K562 (cell line): ENCODE results near the gene TIA1. TPM values are rescaled to one million over a fixed set of nuclear protein-coding genes. Genes with fewer than 3 reads are reported as not detected.
A peak's percentile ranks its signal among the peaks of the same experiment; 100 is the strongest.

Experiments used
- DNMT1 ChIP-seq: fragments of 450-650 bp; IDR thresholded peaks from 2 replicates; pipeline ENCODE4 v1.6.1; 2016; ENCODE audit warnings: antibody characterized with exemption, mild to moderate bottlenecking
- E2F4 ChIP-seq: sonication (generic); formaldehyde crosslinking; IDR thresholded peaks from 2 replicates; pipeline ENCODE4 v1.8.0; 2022; ENCODE audit warnings: mild to moderate bottlenecking, low read depth, missing genetic modification reagents
- FUS ChIP-seq: fragments of 200-400 bp; formaldehyde crosslinking; optimal IDR thresholded peaks from 2 replicates; pipeline ENCODE3; 2017; ENCODE audit warnings: low read depth, low read length
- HMGN3 ChIP-seq: IDR thresholded peaks from 2 replicates; pipeline ENCODE4 v1.6.1; 2011; ENCODE audit warnings: borderline replicate concordance, low read depth, mild to moderate bottlenecking, mixed read lengths, low read length; ENCODE audit not compliant: insufficient read length; ENCODE audit errors: extremely low read depth
- KLF1 ChIP-seq: fragments of 450-650 bp; IDR thresholded peaks from 2 replicates; pipeline ENCODE4 v1.6.1; 2016; ENCODE audit warnings: missing genetic modification characterization, missing compliant biosample characterization
- KLF10 ChIP-seq: fragments of 250-450 bp; sonication (Bioruptor Pico); IDR thresholded peaks from 2 replicates; pipeline ENCODE4 v1.6.1; 2021; ENCODE audit warnings: matching md5 sums
- NEUROD1 ChIP-seq: fragments of 150-350 bp; IDR thresholded peaks from 2 replicates; pipeline ENCODE4 v1.6.1; 2014; ENCODE audit warnings: borderline replicate concordance, low read length, low read depth; ENCODE audit not compliant: partially characterized antibody
- NFE2 ChIP-seq: IDR thresholded peaks from 2 replicates; pipeline ENCODE4 v1.6.1; 2014; ENCODE audit warnings: antibody characterized with exemption, low read depth
- NR1H2 ChIP-seq: sonication (generic); formaldehyde crosslinking; IDR thresholded peaks from 2 replicates; pipeline ENCODE4 v1.4.0; 2020; ENCODE audit warnings: mild to moderate bottlenecking, missing genetic modification reagents
- NRF1 ChIP-seq, 2 experiments: fragments of 450-650 bp; IDR thresholded peaks in 1 of 2; conservative IDR thresholded peaks in 1 of 2; 2 replicates each; pipeline ENCODE4 v1.6.1; 2014; ENCODE audit warnings: mild to moderate bottlenecking in 2 of 2
- POU5F1 ChIP-seq: fragments of 150-350 bp; IDR thresholded peaks from 2 replicates; pipeline ENCODE4 v1.6.1; 2014; ENCODE audit warnings: borderline replicate concordance, low read length, low read depth, mild to moderate bottlenecking; ENCODE audit not compliant: partially characterized antibody
- PTTG1 ChIP-seq: fragments of 450-650 bp; IDR thresholded peaks from 2 replicates; pipeline ENCODE4 v1.6.1; 2016; ENCODE audit warnings: low read depth, mild to moderate bottlenecking, missing genetic modification characterization, missing compliant biosample characterization
- RBM15 ChIP-seq: fragments of 200-400 bp; formaldehyde crosslinking; IDR thresholded peaks from 2 replicates; pipeline ENCODE4 v1.6.1; 2018; ENCODE audit warnings: mild to moderate bottlenecking, low read length, moderate library complexity; ENCODE audit not compliant: insufficient read depth
- SLC30A9 ChIP-seq: fragments of 250-450 bp; sonication (Bioruptor Pico); IDR thresholded peaks from 2 replicates; pipeline ENCODE4 v1.8.0; 2022; ENCODE audit warnings: mild to moderate bottlenecking, moderate library complexity
- SMAD2 ChIP-seq: fragments of 150-350 bp; IDR thresholded peaks from 2 replicates; pipeline ENCODE4 v1.6.1; 2014; ENCODE audit warnings: low read depth, mild to moderate bottlenecking, low read length
- TAF1 ChIP-seq: IDR thresholded peaks from 2 replicates; pipeline ENCODE4 v1.6.1; 2011; ENCODE audit warnings: mild to moderate bottlenecking, low read length, moderate library complexity; ENCODE audit not compliant: insufficient read depth, control insufficient read depth, severe bottlenecking; ENCODE audit errors: extremely low read depth
- ZFX ChIP-seq: sonication (generic); formaldehyde crosslinking; IDR thresholded peaks from 2 replicates; pipeline ENCODE4 v1.8.0; 2022; ENCODE audit warnings: mild to moderate bottlenecking, missing genetic modification reagents, moderate library complexity
- ZNF133 ChIP-seq: fragments of 250-450 bp; sonication (Bioruptor Pico); IDR thresholded peaks from 2 replicates; pipeline ENCODE4 v1.4.0; 2020; ENCODE audit warnings: mild to moderate bottlenecking
- ZNF175 ChIP-seq: fragments of 200-800 bp; sonication (Bioruptor generic); IDR thresholded peaks from 2 replicates; pipeline ENCODE4 v1.6.1; 2016; ENCODE audit warnings: low read depth, mild to moderate bottlenecking, missing genetic modification characterization, missing compliant biosample characterization
- ZNF224 ChIP-seq: sonication (generic); formaldehyde crosslinking; IDR thresholded peaks from 2 replicates; pipeline ENCODE4 v1.8.0; 2022; ENCODE audit warnings: mild to moderate bottlenecking, missing genetic modification reagents
- ZNF551 ChIP-seq: fragments of 250-450 bp; sonication (Bioruptor Pico); IDR thresholded peaks from 2 replicates; pipeline ENCODE4 v1.5.0; 2021; ENCODE audit warnings: mild to moderate bottlenecking, moderate library complexity
- ZNF644 ChIP-seq: fragments of 200-800 bp; sonication (Bioruptor generic); IDR thresholded peaks from 2 replicates; pipeline ENCODE4 v1.6.1; 2016; ENCODE audit warnings: low read depth, missing genetic modification characterization, missing compliant biosample characterization
- ZNF780A ChIP-seq: fragments of 250-450 bp; sonication (Bioruptor Pico); IDR thresholded peaks from 2 replicates; pipeline ENCODE4 v1.5.0; 2021; ENCODE audit warnings: mild to moderate bottlenecking
- polyA plus RNA-seq, 8 experiments: library from polyadenylated mRNA; depleted of rRNA in 4 of 8; stranded (reverse) in 5 of 8; unstranded in 3 of 8; fragments of >200 nt; fragmentation: Nextera tagmentation in 2 of 8; fragmentation: Illumina TruSeq in 1 of 8; extraction: Ambion mirVana in 2 of 8; extraction: Trizol in 1 of 8; gene quantifications; 2 replicates each; pipeline versions ENCODE4 v1.2.1 to v1.2.3, GENCODE V29; 2011 to 2014; ENCODE audit warnings: inconsistent platforms in 1 of 8, missing spikeins in 1 of 8
- total RNA-seq, 7 experiments: library from RNA; depleted of rRNA in 6 of 7; stranded (reverse); fragments of >200 nt in 6 of 7; fragmentation: Illumina TruSeq in 2 of 7; extraction: Trizol in 2 of 7; gene quantifications; 2 replicates each; pipeline versions ENCODE4 v1.2.1 to v1.2.3, GENCODE V29; 2011 to 2021; ENCODE audit warnings: low replicate concordance in 1 of 7
- TF ChIP-seq, protein P1 (sequence below): fragments of 200-400 bp; formaldehyde crosslinking; IDR thresholded peaks from 2 replicates; pipeline ENCODE4 v1.6.1; 2017; ENCODE audit warnings: mild to moderate bottlenecking, low read depth, low read length, moderate library complexity
- TF ChIP-seq, protein P2 (sequence below): sonication (generic); formaldehyde crosslinking; IDR thresholded peaks from 2 replicates; pipeline ENCODE4 v1.8.0; 2022; ENCODE audit warnings: missing genetic modification reagents, mild to moderate bottlenecking, borderline replicate concordance

TIA1 gene
- total and polyA plus RNA-seq, 9 of the 15 experiments (the other 6 are each of a cell fraction or from before 2014, with no cell fraction given) = 25.3 to 129 (median 79.6) TPM

DNA sequence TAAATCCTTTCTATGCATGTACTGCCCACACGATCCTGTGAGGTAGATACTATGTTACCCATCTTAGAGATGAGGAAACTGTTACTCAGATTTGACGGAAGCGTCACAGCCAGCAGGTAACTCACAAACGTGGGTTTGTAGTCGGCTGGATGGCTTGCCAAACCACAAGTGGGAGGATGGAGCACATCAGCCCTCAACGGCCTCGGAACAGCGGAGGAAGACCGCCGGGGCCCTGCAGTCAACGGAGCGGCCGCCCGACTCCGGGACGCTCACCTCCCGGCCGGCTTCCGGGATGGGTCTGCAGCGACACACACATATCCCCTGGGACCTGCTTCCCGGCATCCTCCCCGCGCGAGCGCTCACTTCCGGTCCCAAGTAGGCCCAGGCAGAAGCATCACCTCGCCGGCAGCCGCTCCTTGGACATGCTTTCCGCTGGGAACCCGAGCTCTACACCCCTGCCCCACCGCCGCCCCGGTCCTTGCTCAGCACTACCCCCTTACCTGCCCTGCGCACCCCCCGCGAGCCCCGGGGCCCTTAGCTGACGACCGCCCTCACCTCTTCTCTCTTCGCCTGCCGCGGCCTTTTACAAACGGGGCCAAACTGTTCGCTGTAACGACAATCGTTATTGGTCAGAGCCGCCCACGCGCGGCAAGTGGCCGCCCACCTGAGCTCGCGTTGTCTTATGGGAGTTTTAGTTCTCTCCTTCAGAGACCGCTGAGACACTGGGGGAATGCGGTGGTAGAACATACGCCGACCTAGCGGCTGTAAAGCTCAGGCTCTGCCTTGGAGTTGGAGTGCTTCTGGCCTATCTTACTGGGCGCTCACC lies 57.8 kb downstream of the TIA1 start, which contains the start of gene C2orf42 (continued):
- TF ChIP-seq, protein P1, sequence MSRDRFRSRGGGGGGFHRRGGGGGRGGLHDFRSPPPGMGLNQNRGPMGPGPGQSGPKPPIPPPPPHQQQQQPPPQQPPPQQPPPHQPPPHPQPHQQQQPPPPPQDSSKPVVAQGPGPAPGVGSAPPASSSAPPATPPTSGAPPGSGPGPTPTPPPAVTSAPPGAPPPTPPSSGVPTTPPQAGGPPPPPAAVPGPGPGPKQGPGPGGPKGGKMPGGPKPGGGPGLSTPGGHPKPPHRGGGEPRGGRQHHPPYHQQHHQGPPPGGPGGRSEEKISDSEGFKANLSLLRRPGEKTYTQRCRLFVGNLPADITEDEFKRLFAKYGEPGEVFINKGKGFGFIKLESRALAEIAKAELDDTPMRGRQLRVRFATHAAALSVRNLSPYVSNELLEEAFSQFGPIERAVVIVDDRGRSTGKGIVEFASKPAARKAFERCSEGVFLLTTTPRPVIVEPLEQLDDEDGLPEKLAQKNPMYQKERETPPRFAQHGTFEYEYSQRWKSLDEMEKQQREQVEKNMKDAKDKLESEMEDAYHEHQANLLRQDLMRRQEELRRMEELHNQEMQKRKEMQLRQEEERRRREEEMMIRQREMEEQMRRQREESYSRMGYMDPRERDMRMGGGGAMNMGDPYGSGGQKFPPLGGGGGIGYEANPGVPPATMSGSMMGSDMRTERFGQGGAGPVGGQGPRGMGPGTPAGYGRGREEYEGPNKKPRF = no peak
- TF ChIP-seq ZNF175 (CRISPR knock-in tag) (peak; percentile 69; the same call in 1 of the 2 replicates), NR1H2 (CRISPR knock-in tag) (0 out of 2 replicates have a peak, but pooled peaks have one; percentile 87), E2F4 (CRISPR knock-in tag) (peak; percentile 60; the same call in 1 of the 2 replicates), HMGN3 (peak; percentile 93), SMAD2 (no peak), NFE2 (peak; percentile 14; the same call in 1 of the 2 replicates), PTTG1 (tag) (no peak), ZNF551 (CRISPR knock-in tag) (no peak), KLF10 (CRISPR knock-in tag) (no peak), SLC30A9 (CRISPR knock-in tag) (no peak), FUS (no peak), ZNF224 (peak; percentile 73; the same call in 1 of the 2 replicates), KLF1 (peak; percentile 87), NRF1 (conservative IDR thresholded peaks at IDR 0.05 in 1 of 2, IDR thresholded peaks at IDR 0.05 in 1 of 2) (peak; percentile 74 to 80), RBM15 (no peak), ZNF644 (tag) (no peak), DNMT1 (no peak), ZNF133 (no peak), NEUROD1 (peak; percentile 86), TAF1 (peak; percentile 76), ZNF780A (CRISPR knock-in tag) (no peak), ZFX (peak; percentile 100), POU5F1 (peak; percentile 47)
- TF ChIP-seq, protein P2, sequence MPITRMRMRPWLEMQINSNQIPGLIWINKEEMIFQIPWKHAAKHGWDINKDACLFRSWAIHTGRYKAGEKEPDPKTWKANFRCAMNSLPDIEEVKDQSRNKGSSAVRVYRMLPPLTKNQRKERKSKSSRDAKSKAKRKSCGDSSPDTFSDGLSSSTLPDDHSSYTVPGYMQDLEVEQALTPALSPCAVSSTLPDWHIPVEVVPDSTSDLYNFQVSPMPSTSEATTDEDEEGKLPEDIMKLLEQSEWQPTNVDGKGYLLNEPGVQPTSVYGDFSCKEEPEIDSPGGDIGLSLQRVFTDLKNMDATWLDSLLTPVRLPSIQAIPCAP (CRISPR knock-in tag) = peak; percentile 63; the same call in 1 of the 2 replicates
